ENCODE results near the gene CCDC177.

The CCDC177 gene

GRCh38 chr14:69584389-69584788, 9.7 kb upstream of the CCDC177 start:
- Histone ChIP-seq H2BK5ac (ENCODE audit: low read length) (no peak overlapping the region), H3K4me3 (ENCODE audit: low read length in 2 of 2) (no peak overlapping the region), H3K4ac (ENCODE audit: low read length) (no peak overlapping the region), H3K9me3 (replicated peaks in 1 of 2; ENCODE audit: control insufficient read depth in 2 of 2, insufficient read depth in 1 of 2, low read depth in 1 of 2, low read length in 2 of 2) (peaks cover 0 to 3% of the 10 kb centered on the region in 2 donors), H3K23ac (ENCODE audit: low read depth, low read length, poor library complexity) (no peak overlapping the region), H3K4me1 (ENCODE audit: control insufficient read depth in 2 of 2, insufficient read depth in 1 of 2, low read depth in 1 of 2, low read length in 2 of 2) (peaks cover 0 to 5% of the 10 kb centered on the region in 2 donors), H2AFZ (ENCODE audit: low read length) (no peak overlapping the region), H3K36me3 (replicated peaks in 1 of 2; ENCODE audit: control insufficient read depth in 2 of 2, insufficient read depth in 2 of 2, low read length in 2 of 2) (no peaks in the 10 kb centered on the region), H3K27ac (replicated peaks; ENCODE audit: low read length) (no peak overlapping the region), H2BK12ac (ENCODE audit: low read length) (no peak overlapping the region), H4K8ac (ENCODE audit: low read depth, low read length) (no peak overlapping the region), H3K27me3 (ENCODE audit: control insufficient read depth in 3 of 3, insufficient read depth in 3 of 3, low read depth in 1 of 3, low read length in 3 of 3) (no peaks in the 10 kb centered on the region), H2BK120ac (ENCODE audit: low read depth, low read length) (no peak overlapping the region), H3K79me1 (ENCODE audit: low read depth, low read length) (peaks cover 2% of the 10 kb centered on the region), H2BK15ac (ENCODE audit: low read length) (no peak overlapping the region), H3K14ac (ENCODE audit: low read length) (no peak overlapping the region), H3K18ac (ENCODE audit: low read length) (no peak overlapping the region), H2AK5ac (ENCODE audit: low read depth, low read length) (no peak overlapping the region), H3K9ac (ENCODE audit: low read depth, low read length, poor library complexity) (no peak overlapping the region), H4K91ac (ENCODE audit: low read depth, low read length, poor library complexity) (no peak overlapping the region), H3K4me2 (ENCODE audit: insufficient read depth, low read length, poor library complexity, severe bottlenecking) (no peak overlapping the region)
- WGBS, 2 donors (ENCODE audit: extremely low coverage in 2 of 2, insufficient read length in 2 of 2, insufficient replicate concordance in 1 of 2), result no CpG with 5 or more reads among the region's 1 CpG
- DNase-seq (ENCODE audit: low spot score), result no peak

DNA sequence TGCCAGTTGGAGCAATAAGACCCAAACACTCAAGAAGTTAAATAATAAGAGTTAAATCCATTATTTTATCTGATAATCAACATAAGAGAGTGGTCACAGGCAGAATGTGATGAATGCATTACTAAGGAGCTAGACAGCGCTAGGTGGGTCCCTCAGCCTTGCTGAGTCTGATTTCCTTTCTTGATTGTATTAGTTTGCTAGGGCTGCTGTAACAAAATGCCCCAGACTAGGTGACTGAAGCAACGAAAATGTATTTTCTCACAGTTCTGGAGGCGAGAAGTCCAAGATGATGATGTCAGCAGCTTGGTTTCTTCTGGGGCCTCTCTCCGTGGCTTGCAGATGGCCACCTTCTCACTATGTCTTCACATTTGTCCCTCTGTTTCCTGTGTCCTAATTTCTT, 8.2 kb upstream of the CCDC177 start:
- H3K27ac ChIP-seq (replicated peaks; ENCODE audit: low read length), result no peak overlapping the region
- H3K36me3 ChIP-seq (replicated peaks in 1 of 2; ENCODE audit: control insufficient read depth in 2 of 2, insufficient read depth in 2 of 2, low read length in 2 of 2), result no peaks in the 10 kb centered on the region
- H3K18ac ChIP-seq (ENCODE audit: low read length), result no peak overlapping the region
- no peak overlapping the region for H2BK120ac ChIP-seq (ENCODE audit: low read depth, low read length)
- H3K79me1 ChIP-seq (ENCODE audit: low read depth, low read length), result peaks cover 2% of the 10 kb centered on the region
- H4K91ac ChIP-seq (ENCODE audit: low read depth, low read length, poor library complexity), result no peak overlapping the region
- no peak for DNase-seq (ENCODE audit: low spot score)
- H2BK15ac ChIP-seq (ENCODE audit: low read length), result no peak overlapping the region
- no peak overlapping the region for H3K9ac ChIP-seq (ENCODE audit: low read depth, low read length, poor library complexity)
- H3K4me2 ChIP-seq (ENCODE audit: insufficient read depth, low read length, poor library complexity, severe bottlenecking), result no peak overlapping the region
- H3K4me1 ChIP-seq (ENCODE audit: control insufficient read depth in 2 of 2, insufficient read depth in 1 of 2, low read depth in 1 of 2, low read length in 2 of 2), result peaks cover 0 to 5% of the 10 kb centered on the region in 2 donors
- no peak overlapping the region for H2AK5ac ChIP-seq (ENCODE audit: low read depth, low read length)
- no peak overlapping the region for H2BK5ac ChIP-seq (ENCODE audit: low read length)
- H3K14ac ChIP-seq (ENCODE audit: low read length), result no peak overlapping the region
- H4K8ac ChIP-seq (ENCODE audit: low read depth, low read length), result no peak overlapping the region
- no peak overlapping the region for H3K23ac ChIP-seq (ENCODE audit: low read depth, low read length, poor library complexity)
- no peaks in the 10 kb centered on the region for H3K27me3 ChIP-seq (ENCODE audit: control insufficient read depth in 3 of 3, insufficient read depth in 3 of 3, low read depth in 1 of 3, low read length in 3 of 3)
- no peak overlapping the region for H3K4me3 ChIP-seq (ENCODE audit: low read length in 2 of 2)
- no CpG with 5 or more reads among the region's 4 CpGs for WGBS, 2 donors (ENCODE audit: extremely low coverage in 2 of 2, insufficient read length in 2 of 2, insufficient replicate concordance in 1 of 2)
- peaks cover 0 to 3% of the 10 kb centered on the region in 2 donors for H3K9me3 ChIP-seq (replicated peaks in 1 of 2; ENCODE audit: control insufficient read depth in 2 of 2, insufficient read depth in 1 of 2, low read depth in 1 of 2, low read length in 2 of 2)
- no peak overlapping the region for H2BK12ac ChIP-seq (ENCODE audit: low read length)
- no peak overlapping the region for H3K4ac ChIP-seq (ENCODE audit: low read length)
- no peak overlapping the region for H2AFZ ChIP-seq (ENCODE audit: low read length)

DNA sequence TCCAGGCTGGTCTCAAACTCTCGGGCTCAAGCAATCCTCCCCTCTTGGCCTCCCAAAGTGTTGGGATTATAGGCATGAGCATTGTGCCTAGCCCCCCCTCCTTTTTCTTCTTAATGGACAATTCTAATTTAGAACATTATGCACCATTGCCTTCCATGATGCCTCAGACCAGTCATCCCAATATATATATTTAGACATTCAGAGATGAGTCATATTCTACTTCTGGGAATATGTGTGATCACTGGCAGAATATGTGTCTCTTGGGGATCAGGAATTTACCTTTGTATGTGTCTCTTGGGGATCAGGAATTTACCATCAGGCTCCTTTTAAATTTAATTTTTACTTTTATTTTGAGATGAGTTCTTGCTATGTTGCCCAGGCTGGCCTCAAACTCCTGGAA, 7.5 kb upstream of the CCDC177 start:
- no peaks in the 10 kb centered on the region for H3K27me3 ChIP-seq (ENCODE audit: control insufficient read depth in 3 of 3, insufficient read depth in 3 of 3, low read depth in 1 of 3, low read length in 3 of 3)
- no peak overlapping the region for H3K23ac ChIP-seq (ENCODE audit: low read depth, low read length, poor library complexity)

GRCh38 chr14:69581316-69581935, 6.8 kb upstream of the CCDC177 start:
- Histone ChIP-seq H2AK5ac (ENCODE audit: low read depth, low read length) (peak overlapping the region; percentile 91), H3K4me1 (ENCODE audit: control insufficient read depth in 2 of 2, insufficient read depth in 1 of 2, low read depth in 1 of 2, low read length in 2 of 2) (peaks cover 0 to 5% of the 10 kb centered on the region in 2 donors), H3K27ac (replicated peaks; ENCODE audit: low read length) (no peak overlapping the region), H3K14ac (ENCODE audit: low read length) (peak overlapping the region; percentile 31), H2BK5ac (ENCODE audit: low read length) (peak overlapping the region; percentile 55), H3K9ac (ENCODE audit: low read depth, low read length, poor library complexity) (peak overlapping the region; percentile 36), H3K9me3 (replicated peaks in 1 of 2; ENCODE audit: control insufficient read depth in 2 of 2, insufficient read depth in 1 of 2, low read depth in 1 of 2, low read length in 2 of 2) (peaks cover 2 to 3% of the 10 kb centered on the region in 2 donors), H3K4me2 (ENCODE audit: insufficient read depth, low read length, poor library complexity, severe bottlenecking) (no peak overlapping the region), H3K4ac (ENCODE audit: low read length) (no peak overlapping the region), H3K18ac (ENCODE audit: low read length) (peak overlapping the region; percentile 46), H3K27me3 (ENCODE audit: control insufficient read depth in 3 of 3, insufficient read depth in 3 of 3, low read depth in 1 of 3, low read length in 3 of 3) (no peaks in the 10 kb centered on the region), H2AFZ (ENCODE audit: low read length) (no peak overlapping the region), H3K23ac (ENCODE audit: low read depth, low read length, poor library complexity) (no peak overlapping the region), H2BK15ac (ENCODE audit: low read length) (peak overlapping the region; percentile 77), H3K4me3 (ENCODE audit: low read length in 2 of 2) (no peak overlapping the region), H2BK120ac (ENCODE audit: low read depth, low read length) (no peak overlapping the region), H3K36me3 (replicated peaks in 1 of 2; ENCODE audit: control insufficient read depth in 2 of 2, insufficient read depth in 2 of 2, low read length in 2 of 2) (no peaks in the 10 kb centered on the region), H2BK12ac (ENCODE audit: low read length) (peak overlapping the region; percentile 5), H4K8ac (ENCODE audit: low read depth, low read length) (no peak overlapping the region), H4K91ac (ENCODE audit: low read depth, low read length, poor library complexity) (no peak overlapping the region), H3K79me1 (ENCODE audit: low read depth, low read length) (peaks cover 2% of the 10 kb centered on the region)
- no CpG with 5 or more reads among the region's 7 CpGs for WGBS, 2 donors (ENCODE audit: extremely low coverage in 2 of 2, insufficient read length in 2 of 2, insufficient replicate concordance in 1 of 2)
- DNase-seq (ENCODE audit: low spot score), result no peak

More for the DNA sequence above, 7.5 kb upstream of the CCDC177 start:
- H3K18ac ChIP-seq (ENCODE audit: low read length), result no peak overlapping the region
- peaks cover 0 to 3% of the 10 kb centered on the region in 2 donors for H3K9me3 ChIP-seq (replicated peaks in 1 of 2; ENCODE audit: control insufficient read depth in 2 of 2, insufficient read depth in 1 of 2, low read depth in 1 of 2, low read length in 2 of 2)
- no peak overlapping the region for H3K4me3 ChIP-seq (ENCODE audit: low read length in 2 of 2)
- H4K8ac ChIP-seq (ENCODE audit: low read depth, low read length), result no peak overlapping the region
- no peak overlapping the region for H2BK120ac ChIP-seq (ENCODE audit: low read depth, low read length)
- no peak overlapping the region for H2AK5ac ChIP-seq (ENCODE audit: low read depth, low read length)
- H2BK15ac ChIP-seq (ENCODE audit: low read length), result no peak overlapping the region
- H3K4ac ChIP-seq (ENCODE audit: low read length), result no peak overlapping the region
- peaks cover 0 to 5% of the 10 kb centered on the region in 2 donors for H3K4me1 ChIP-seq (ENCODE audit: control insufficient read depth in 2 of 2, insufficient read depth in 1 of 2, low read depth in 1 of 2, low read length in 2 of 2)
- no peak overlapping the region for H2BK5ac ChIP-seq (ENCODE audit: low read length)
- no peak overlapping the region for H4K91ac ChIP-seq (ENCODE audit: low read depth, low read length, poor library complexity)
- H3K27ac ChIP-seq (replicated peaks; ENCODE audit: low read length), result no peak overlapping the region
- no peaks in the 10 kb centered on the region for H3K36me3 ChIP-seq (replicated peaks in 1 of 2; ENCODE audit: control insufficient read depth in 2 of 2, insufficient read depth in 2 of 2, low read length in 2 of 2)
- no peak for DNase-seq (ENCODE audit: low spot score)
- no peak overlapping the region for H2BK12ac ChIP-seq (ENCODE audit: low read length)
- H2AFZ ChIP-seq (ENCODE audit: low read length), result no peak overlapping the region
- WGBS, 2 donors (ENCODE audit: extremely low coverage in 2 of 2, insufficient read length in 2 of 2, insufficient replicate concordance in 1 of 2), result no CpG with 5 or more reads among the region's 1 CpG
- peaks cover 2% of the 10 kb centered on the region for H3K79me1 ChIP-seq (ENCODE audit: low read depth, low read length)
- no peak overlapping the region for H3K4me2 ChIP-seq (ENCODE audit: insufficient read depth, low read length, poor library complexity, severe bottlenecking)
- H3K9ac ChIP-seq (ENCODE audit: low read depth, low read length, poor library complexity), result no peak overlapping the region
- no peak overlapping the region for H3K14ac ChIP-seq (ENCODE audit: low read length)

All from neuronal stem cell (in vitro differentiated cells).